Renal cortical epithelial cell (primary cell): ENCODE measurements around the gene ACLY. TPM values are rescaled to one million over a fixed set of nuclear protein-coding genes. Genes with fewer than 3 reads are reported as not detected.
"Not testable (repeated sequence)": the region's sequence is repeated elsewhere in the genome, so short reads cannot be mapped to it uniquely, and the experiment has no call there.

Experiments used
- DNase-seq: peaks from one replicate; pipeline ENCODE4 v3.0.0-alpha.2; 2011; ENCODE audit warnings: low read depth
- total RNA-seq: library from RNA; depleted of rRNA; stranded (reverse); fragments of >200 nt; gene quantifications from 2 replicates; pipeline ENCODE4 v1.2.3, GENCODE V29; 2014

Gene ACLY
- total RNA-seq, 1 donor from 2014 or later, result 343 TPM

DNA sequence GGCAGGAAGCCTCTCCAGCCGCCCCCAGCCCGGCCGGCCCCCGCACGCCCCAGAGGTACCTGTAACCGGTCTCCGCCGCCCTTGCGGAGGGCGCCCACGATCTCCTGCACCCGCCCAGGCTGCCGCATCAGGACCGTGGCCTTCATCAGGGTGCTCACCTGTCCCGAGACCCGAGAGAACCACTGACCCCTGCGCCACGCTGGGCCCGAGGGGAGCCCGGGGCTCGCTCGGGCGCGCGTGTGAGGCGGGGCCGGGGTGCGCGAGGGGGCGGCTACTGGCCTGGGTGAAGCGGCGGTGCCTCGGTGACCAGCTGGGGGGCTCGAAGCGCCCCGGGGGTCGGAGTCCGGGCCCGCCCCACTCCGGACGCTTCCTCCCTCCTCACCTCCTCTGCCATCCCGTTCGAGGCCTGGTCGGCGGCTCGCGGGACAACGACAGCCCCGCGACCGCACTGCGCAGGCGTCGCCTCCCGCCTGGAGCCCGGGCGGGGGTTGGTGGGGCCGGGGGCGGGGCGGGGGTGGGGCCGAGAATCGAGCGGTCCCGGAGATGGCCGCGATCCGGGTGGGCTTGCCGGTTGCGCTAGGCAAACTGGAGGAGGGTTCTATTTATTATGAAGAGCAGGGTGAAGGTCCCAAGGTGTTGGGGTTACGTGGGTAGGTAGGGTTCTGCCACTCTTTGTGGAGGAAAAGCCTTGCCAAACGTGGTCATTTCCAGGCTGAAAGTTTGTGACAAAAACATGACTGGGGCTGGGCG is 82.8 kb downstream of the ACLY start, which contains the start of gene NT5C3B:
TSS of gene NT5C3B (minus strand) at position 433 of the 750 bp plus-strand sequence. CDS start at position 394, 39 bp downstream.
- no peak for DNase-seq

DNA sequence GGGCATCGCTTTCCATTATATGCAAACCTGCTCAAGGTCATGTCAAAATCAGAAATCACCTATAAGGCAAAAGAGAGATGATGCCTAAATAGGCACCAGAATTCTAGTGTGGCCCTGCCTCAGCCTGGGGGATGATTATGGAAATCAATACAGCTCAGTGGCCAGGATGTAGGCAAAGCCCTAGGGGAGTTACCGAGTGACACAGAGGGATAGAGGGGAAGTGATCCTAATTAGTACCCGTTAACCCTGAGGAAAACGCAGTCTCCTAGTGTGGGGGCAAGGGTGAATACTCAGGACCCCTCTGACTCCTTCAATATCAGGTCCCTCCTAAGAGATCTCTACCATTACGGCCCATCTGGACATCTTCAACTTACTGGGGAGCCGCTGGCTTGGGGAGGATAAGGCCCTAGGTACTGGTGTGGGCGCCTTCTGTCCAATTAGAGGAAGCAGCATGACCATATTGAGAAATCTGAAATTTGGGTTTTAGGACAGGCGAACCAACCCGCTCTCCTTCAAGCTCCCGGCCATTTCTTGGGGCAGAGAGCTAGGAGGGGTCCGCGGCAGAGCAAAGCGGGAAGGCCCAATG is 83.4 kb downstream of the ACLY start:
- no peak for DNase-seq

- not testable (repeated sequence) for DNase-seq
These were observed 88.8 kb downstream of the ACLY start for GRCh38 chr17:41829961-41830360.

- no peak for DNase-seq
These were observed 93.4 kb downstream of the ACLY start for GRCh38 chr17:41825175-41825845.

- DNase-seq, result no peak
These were observed 94.7 kb downstream of the ACLY start for GRCh38 chr17:41824086-41824485.

DNA sequence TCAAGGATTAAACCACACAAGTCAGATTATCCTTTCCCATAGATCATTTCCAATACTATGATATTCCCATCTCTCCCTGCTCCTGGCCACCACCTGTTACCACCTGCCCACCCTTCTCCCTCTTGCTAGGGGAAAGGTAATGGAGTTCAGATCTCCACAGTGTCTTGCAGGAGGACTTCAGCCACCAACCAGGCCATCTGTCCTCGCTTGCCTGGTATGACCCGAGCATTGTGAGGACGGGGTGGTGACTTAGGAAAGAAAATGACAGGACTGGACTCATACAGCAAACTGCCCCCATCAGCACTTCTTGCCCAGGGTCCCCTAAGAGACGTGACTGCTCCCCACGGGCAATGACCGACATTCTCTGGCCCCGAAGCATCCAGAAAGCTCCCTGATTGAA is 95.2 kb downstream of the ACLY start:
- DNase-seq, result no peak

DNA sequence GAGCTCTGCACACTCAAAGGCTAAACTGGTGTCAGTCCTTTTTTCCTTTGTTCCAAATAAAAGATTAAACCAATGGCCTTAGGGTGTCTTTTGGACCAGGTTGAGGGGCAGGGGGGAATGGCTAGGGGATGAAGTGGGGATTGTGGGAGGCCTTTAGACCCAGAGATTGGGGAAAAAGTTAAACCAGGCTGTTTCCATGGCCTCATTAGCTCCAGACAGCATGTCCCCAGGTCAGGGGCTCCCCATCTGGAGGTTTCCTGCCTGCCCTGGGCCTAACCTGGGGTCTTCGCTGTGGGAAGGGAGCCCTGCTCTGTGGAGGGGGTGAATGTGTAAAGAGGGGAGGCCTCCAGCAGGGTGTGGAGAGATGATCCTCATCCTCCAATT is 95.6 kb downstream of the ACLY start:
- DNase-seq, result no peak

- DNase-seq, result no peak
These were observed 96.3 kb downstream of the ACLY start for GRCh38 chr17:41822216-41823140.

- no peak for DNase-seq
These were observed 97.0 kb downstream of the ACLY start for GRCh38 chr17:41821776-41822175.

DNA sequence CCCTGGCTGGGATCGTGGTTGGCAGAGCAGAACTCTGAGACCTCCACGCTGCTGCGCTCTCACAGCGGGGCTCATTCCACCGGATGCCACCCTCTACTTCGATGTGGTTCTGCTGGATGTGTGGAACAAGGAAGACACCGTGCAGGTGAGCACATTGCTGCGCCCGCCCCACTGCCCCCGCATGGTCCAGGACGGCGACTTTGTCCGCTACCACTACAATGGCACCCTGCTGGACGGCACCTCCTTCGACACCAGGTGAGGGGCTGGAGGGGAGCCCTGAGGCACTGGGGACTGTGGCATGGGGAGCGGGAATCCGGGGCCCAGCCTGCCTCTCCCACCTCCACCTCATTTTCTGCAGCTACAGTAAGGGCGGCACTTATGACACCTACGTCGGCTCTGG is 100.7 kb downstream of the ACLY start:
- DNase-seq, result no peak

Other genes with a start within 250 kb of the ACLY start
- gene EIF1, start 230.1 kb downstream of the ACLY start, total RNA-seq, result 65.3 and 499 TPM in 2 replicates
- gene GAST, start 206.6 kb downstream of the ACLY start, total RNA-seq, result not detected in 2 replicates
- 0.17 and 0.45 TPM in 2 replicates for gene HAP1, start 184.3 kb downstream of the ACLY start, total RNA-seq
- gene JUP, start 132.2 kb downstream of the ACLY start, total RNA-seq, result 268 and 464 TPM in 2 replicates
- gene P3H4, start 107.0 kb downstream of the ACLY start, total RNA-seq, result 32.3 and 42.5 TPM in 2 replicates
- gene FKBP10, start 105.9 kb downstream of the ACLY start, total RNA-seq, result 40.8 and 148 TPM in 2 replicates
- gene NT5C3B, start 82.7 kb downstream of the ACLY start, total RNA-seq, result 43.4 and 74.0 TPM in 2 replicates
- gene KLHL10, start 81.1 kb downstream of the ACLY start, total RNA-seq, result 0.15 TPM in 1 of 2 replicates, not detected in the other
- 30.6 and 39.7 TPM in 2 replicates for gene KLHL11, start 53.5 kb downstream of the ACLY start, total RNA-seq
- 0.35 and 2.2 TPM in 2 replicates for gene ODAD4, start 11.7 kb upstream of the ACLY start, total RNA-seq
- gene CNP, start 47.8 kb upstream of the ACLY start, total RNA-seq, result 51.4 and 78.5 TPM in 2 replicates
- 67.6 and 107 TPM in 2 replicates for gene DNAJC7, start 98.5 kb upstream of the ACLY start, total RNA-seq
- 33.5 and 41.4 TPM in 2 replicates for gene NKIRAS2, start 101.1 kb upstream of the ACLY start, total RNA-seq
- 0.35 and 0.70 TPM in 2 replicates for gene C17orf113, start 131.7 kb upstream of the ACLY start, total RNA-seq
- 0.10 TPM in 1 of 2 replicates, not detected in the other for gene ZNF385C, start 179.5 kb upstream of the ACLY start, total RNA-seq
- gene DHX58, start 193.8 kb upstream of the ACLY start, total RNA-seq, result 9.3 and 15.5 TPM in 2 replicates
- gene KAT2A, start 202.4 kb upstream of the ACLY start, total RNA-seq, result 3.5 and 15.4 TPM in 2 replicates
- not detected in 2 replicates for gene HSPB9, start 203.9 kb upstream of the ACLY start, total RNA-seq
- gene RAB5C, start 236.0 kb upstream of the ACLY start, total RNA-seq, result 83.9 and 129 TPM in 2 replicates